OCI-LY1 (cell line): ENCODE results near the gene ASB16.

Source experiments
- H2AFZ ChIP-seq: fragments of 200-600 bp; sonication (generic), shearing (Covaris generic); 2 replicates; pipeline ENCODE4 v1.6.0; 2014; ENCODE audit warnings: antibody characterized with exemption, mild to moderate bottlenecking, low read length
- H3F3A ChIP-seq: fragments of 200-600 bp; sonication (generic), shearing (Covaris generic); 2 replicates; pipeline ENCODE4 v1.6.0; 2014; ENCODE audit warnings: mild to moderate bottlenecking, antibody characterized with exemption, low read length, moderate library complexity; ENCODE audit not compliant: insufficient read depth
- H3K27ac ChIP-seq: fragments of 200-600 bp; sonication (generic); 2 replicates; pipeline ENCODE4 v1.5.1; 2014; ENCODE audit warnings: low read length, mixed run types, mild to moderate bottlenecking, low read depth; ENCODE audit not compliant: poor library complexity, severe bottlenecking
- H3K27me3 ChIP-seq: fragments of 200-600 bp; sonication (generic); 2 replicates; pipeline ENCODE4 v1.6.0; 2014; ENCODE audit warnings: antibody characterized with exemption, mild to moderate bottlenecking, low read length, moderate library complexity; ENCODE audit not compliant: insufficient read depth
- H3K36me3 ChIP-seq: fragments of 200-600 bp; sonication (generic); 2 replicates; pipeline ENCODE4 v1.6.1; 2014; ENCODE audit warnings: mild to moderate bottlenecking, antibody characterized with exemption, low read length, moderate library complexity, mixed read lengths; ENCODE audit not compliant: insufficient read depth
- H3K4me1 ChIP-seq: fragments of 200-600 bp; sonication (generic); 2 replicates; pipeline ENCODE4 v1.5.1; 2014; ENCODE audit warnings: mild to moderate bottlenecking, low read length, moderate library complexity; ENCODE audit not compliant: insufficient read depth, severe bottlenecking
- H3K4me2 ChIP-seq: fragments of 200-600 bp; sonication (generic), shearing (Covaris generic); 2 replicates; pipeline ENCODE4 v1.6.1; 2014; ENCODE audit warnings: low read length
- H3K4me3 ChIP-seq: fragments of 200-600 bp; sonication (generic); 2 replicates; pipeline ENCODE4 v1.5.1; 2014; ENCODE audit warnings: low read length, low read depth, mild to moderate bottlenecking, mixed read lengths; ENCODE audit not compliant: poor library complexity, severe bottlenecking
- H3K79me2 ChIP-seq: fragments of 200-600 bp; shearing (Covaris generic); 2 replicates; pipeline ENCODE4 v1.6.1; 2016; ENCODE audit warnings: mixed run types, low read length, mixed read lengths; ENCODE audit not compliant: insufficient read depth
- H3K9ac ChIP-seq: fragments of 200-600 bp; sonication (generic), shearing (Covaris generic); 2 replicates; pipeline ENCODE4 v1.6.1; 2014; ENCODE audit warnings: mild to moderate bottlenecking, low read length, mixed read lengths
- H3K9me2 ChIP-seq: fragments of 200-600 bp; sonication (generic), shearing (Covaris generic); 2 replicates; pipeline ENCODE4 v1.6.1; 2014; ENCODE audit warnings: low read depth, mild to moderate bottlenecking, low read length, mixed read lengths
- H3K9me3 ChIP-seq: fragments of 200-600 bp; shearing (Covaris generic); 2 replicates; pipeline ENCODE4 v1.6.1; 2014; ENCODE audit warnings: low read length, mixed read lengths
- H4K20me1 ChIP-seq: fragments of 200-600 bp; sonication (generic), shearing (Covaris generic); 2 replicates; pipeline ENCODE4 v1.6.0; 2016; ENCODE audit warnings: mild to moderate bottlenecking, low read length; ENCODE audit not compliant: insufficient read depth
- EZH2 ChIP-seq: fragments of 200-600 bp; sonication (generic), shearing (Covaris generic); IDR thresholded peaks from 2 replicates; pipeline ENCODE4 v1.8.0; 2017; ENCODE audit warnings: borderline replicate concordance, mixed run types, mild to moderate bottlenecking, antibody characterized with exemption, low read length, moderate library complexity, mixed read lengths
- TF ChIP-seq, protein P1 (sequence below): fragments of 200-600 bp; sonication (generic), shearing (Covaris generic); IDR thresholded peaks from 2 replicates; pipeline ENCODE4 v1.5.1; 2017; ENCODE audit warnings: mild to moderate bottlenecking, antibody characterized with exemption, low read length, moderate library complexity, mixed read lengths

ASB16 gene

DNA sequence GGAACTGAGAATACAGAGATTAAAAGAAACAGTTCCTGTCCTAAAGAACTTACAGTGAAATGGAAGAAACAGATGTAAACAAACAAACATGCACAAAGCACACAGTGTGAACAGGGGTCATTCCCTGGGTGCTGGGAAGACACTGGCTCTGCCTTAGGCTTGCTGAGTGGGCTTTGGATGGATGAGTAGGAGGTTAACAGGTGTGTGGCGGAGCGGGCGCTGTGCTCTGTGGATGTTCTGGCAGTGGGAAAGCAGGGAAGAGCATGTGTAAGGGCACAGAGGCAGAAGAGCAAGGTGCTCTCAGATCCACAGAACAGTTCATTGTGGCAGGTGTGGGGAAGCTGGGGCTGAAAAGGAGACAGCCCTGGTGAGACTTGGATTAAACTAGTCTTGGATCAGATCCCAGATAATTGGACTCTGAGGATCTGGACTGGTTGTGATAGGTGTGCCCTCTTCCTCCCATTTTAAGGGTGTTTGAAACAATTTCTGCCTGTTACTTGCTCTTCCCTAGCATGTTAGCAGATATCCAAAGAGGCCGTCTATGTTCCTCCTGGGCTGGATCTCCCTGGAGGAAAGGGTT lies 20.7 kb upstream of the ASB16 start:
- no peaks in the 10 kb centered on the region for H3K27me3 ChIP-seq
- no peaks in the 10 kb centered on the region; the same call in 1 of the 2 replicates for H3K79me2 ChIP-seq
- H3K9me2 ChIP-seq = no peaks in the 10 kb centered on the region
- no peak overlapping the region for H2AFZ ChIP-seq
- no peaks in the 10 kb centered on the region for H4K20me1 ChIP-seq
- peaks cover 48% of the 10 kb centered on the region for H3K36me3 ChIP-seq
- no peaks in the 10 kb centered on the region for H3K9me3 ChIP-seq
- H3F3A ChIP-seq = no peaks in the 10 kb centered on the region
- no peak overlapping the region for H3K4me3 ChIP-seq
- no peaks in the 10 kb centered on the region for H3K4me1 ChIP-seq
- no peak overlapping the region for H3K4me2 ChIP-seq
- no peak overlapping the region for H3K27ac ChIP-seq
- no peak overlapping the region for H3K9ac ChIP-seq
- TF ChIP-seq EZH2 = no peak
- TF ChIP-seq, protein P1, sequence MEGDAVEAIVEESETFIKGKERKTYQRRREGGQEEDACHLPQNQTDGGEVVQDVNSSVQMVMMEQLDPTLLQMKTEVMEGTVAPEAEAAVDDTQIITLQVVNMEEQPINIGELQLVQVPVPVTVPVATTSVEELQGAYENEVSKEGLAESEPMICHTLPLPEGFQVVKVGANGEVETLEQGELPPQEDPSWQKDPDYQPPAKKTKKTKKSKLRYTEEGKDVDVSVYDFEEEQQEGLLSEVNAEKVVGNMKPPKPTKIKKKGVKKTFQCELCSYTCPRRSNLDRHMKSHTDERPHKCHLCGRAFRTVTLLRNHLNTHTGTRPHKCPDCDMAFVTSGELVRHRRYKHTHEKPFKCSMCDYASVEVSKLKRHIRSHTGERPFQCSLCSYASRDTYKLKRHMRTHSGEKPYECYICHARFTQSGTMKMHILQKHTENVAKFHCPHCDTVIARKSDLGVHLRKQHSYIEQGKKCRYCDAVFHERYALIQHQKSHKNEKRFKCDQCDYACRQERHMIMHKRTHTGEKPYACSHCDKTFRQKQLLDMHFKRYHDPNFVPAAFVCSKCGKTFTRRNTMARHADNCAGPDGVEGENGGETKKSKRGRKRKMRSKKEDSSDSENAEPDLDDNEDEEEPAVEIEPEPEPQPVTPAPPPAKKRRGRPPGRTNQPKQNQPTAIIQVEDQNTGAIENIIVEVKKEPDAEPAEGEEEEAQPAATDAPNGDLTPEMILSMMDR = no peak

DNA sequence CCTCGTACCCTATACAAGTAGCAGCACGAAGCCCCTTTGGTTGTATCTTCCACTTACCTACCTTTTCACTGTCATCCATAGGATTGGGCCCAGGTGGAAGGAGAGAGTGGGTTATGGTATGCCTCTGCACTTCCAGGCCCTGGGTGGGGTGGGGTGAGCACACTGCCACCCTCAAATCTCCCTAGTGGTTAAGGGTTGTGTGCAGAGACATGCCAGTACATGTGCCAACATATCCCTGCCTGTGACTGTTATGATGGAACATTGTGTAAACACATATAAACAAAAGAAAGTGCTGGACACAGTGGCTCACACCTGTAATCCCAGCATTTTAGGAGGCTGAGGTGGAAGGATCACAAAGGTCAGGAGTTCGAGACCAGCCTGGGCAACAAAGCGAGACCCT lies 17.6 kb upstream of the ASB16 start:
- Histone ChIP-seq H3K36me3 (peaks cover 34% of the 10 kb centered on the region), H2AFZ (no peak overlapping the region)
- TF ChIP-seq, protein P1 = no peak
- no peak for TF ChIP-seq EZH2

DNA sequence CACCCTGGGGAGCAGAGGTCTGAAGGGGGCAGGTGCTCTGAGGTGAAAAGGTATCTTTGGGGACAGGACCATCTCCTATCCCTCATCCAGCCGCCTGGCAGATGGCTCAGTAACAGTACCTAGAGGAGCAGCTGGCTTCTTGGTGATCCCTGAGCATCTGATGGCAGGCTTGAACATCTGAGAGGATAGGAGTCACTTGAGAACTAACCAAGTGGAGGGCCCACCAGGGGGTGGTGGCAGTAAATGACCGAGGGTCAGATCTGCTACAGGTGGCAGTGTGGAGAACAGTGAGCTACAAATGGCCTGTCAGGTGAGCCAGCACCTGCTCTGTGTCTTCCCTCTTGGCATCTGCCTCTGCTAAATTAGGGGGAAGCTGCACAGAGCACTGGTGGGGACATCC lies 15.0 kb upstream of the ASB16 start:
- no peak overlapping the region for H3K4me3 ChIP-seq
- no peak overlapping the region for H3K27ac ChIP-seq
- H3F3A ChIP-seq = no peaks in the 10 kb centered on the region
- H3K4me1 ChIP-seq = no peaks in the 10 kb centered on the region
- no peak overlapping the region for H3K9ac ChIP-seq
- TF ChIP-seq, protein P1 = no peak
- TF ChIP-seq EZH2 = no peak
- no peaks in the 10 kb centered on the region for H3K9me3 ChIP-seq
- H3K9me2 ChIP-seq = no peaks in the 10 kb centered on the region
- no peaks in the 10 kb centered on the region for H3K27me3 ChIP-seq
- no peaks in the 10 kb centered on the region; the same call in 1 of the 2 replicates for H3K79me2 ChIP-seq
- H4K20me1 ChIP-seq = no peaks in the 10 kb centered on the region
- no peak overlapping the region for H2AFZ ChIP-seq
- H3K4me2 ChIP-seq = no peak overlapping the region
- H3K36me3 ChIP-seq = peaks cover 27% of the 10 kb centered on the region

More for the DNA sequence above, 17.6 kb upstream of the ASB16 start:
- Histone ChIP-seq H3K27ac (no peak overlapping the region), H3K4me2 (no peak overlapping the region), H3K4me1 (no peaks in the 10 kb centered on the region), H4K20me1 (no peaks in the 10 kb centered on the region), H3F3A (no peaks in the 10 kb centered on the region), H3K4me3 (no peak overlapping the region), H3K9me2 (no peaks in the 10 kb centered on the region), H3K79me2 (no peaks in the 10 kb centered on the region; the same call in 1 of the 2 replicates), H3K9me3 (no peaks in the 10 kb centered on the region), H3K27me3 (no peaks in the 10 kb centered on the region), H3K9ac (no peak overlapping the region)
